CD14-positive monocyte (primary cell): ENCODE results near the gene TBC1D22A. TPM values are rescaled to one million over a fixed set of nuclear protein-coding genes. Genes with fewer than 3 reads are reported as not detected.

Source experiments
- DNase-seq, 3 donors: peaks; one replicate each; pipeline ENCODE4 v3.0.0-alpha.2; 2011 to 2022
- H2AFZ ChIP-seq: 2 replicates; pipeline ENCODE4 v1.6.0; 2012; ENCODE audit warnings: mild to moderate bottlenecking, low read depth, low read length, inconsistent platforms; ENCODE audit not compliant: insufficient read depth, poor library complexity, severe bottlenecking
- H3K27ac ChIP-seq, 2 donors: 1 replicate in 1 of 2; 2 replicates in 1 of 2; pipeline ENCODE4 v1.5.1; 2012 to 2013; ENCODE audit warnings: low read length in 2 of 2, control low read depth in 1 of 2, inconsistent platforms in 1 of 2, low read depth in 1 of 2, mild to moderate bottlenecking in 1 of 2
- H3K27me3 ChIP-seq, 2 donors: one replicate each; pipeline versions ENCODE4 v1.6.0 to v1.6.1; 2011 to 2013; ENCODE audit warnings: low read length in 2 of 2; ENCODE audit not compliant: control insufficient read depth in 2 of 2, insufficient read depth in 2 of 2
- H3K36me3 ChIP-seq, 2 donors: replicated peaks in 1 of 2; 1 replicate in 1 of 2; 2 replicates in 1 of 2; pipeline versions ENCODE4 v1.5.1 to v1.6.1; 2012 to 2013; ENCODE audit warnings: low read length in 2 of 2, control low read depth in 1 of 2, inconsistent platforms in 1 of 2, mild to moderate bottlenecking in 1 of 2; ENCODE audit not compliant: insufficient read depth in 2 of 2, control insufficient read depth in 1 of 2
- H3K4me1 ChIP-seq, 2 donors: 1 replicate in 1 of 2; 2 replicates in 1 of 2; pipeline versions ENCODE4 v1.5.1 to v1.6.1; 2012 to 2013; ENCODE audit warnings: low read length in 2 of 2, control low read depth in 1 of 2, inconsistent platforms in 1 of 2, mild to moderate bottlenecking in 1 of 2, moderate library complexity in 1 of 2; ENCODE audit not compliant: insufficient read depth in 2 of 2, control insufficient read depth in 1 of 2
- H3K4me2 ChIP-seq: replicated peaks from 2 replicates; pipeline ENCODE3; 2012; ENCODE audit warnings: low read length, moderate library complexity, mild to moderate bottlenecking; ENCODE audit not compliant: poor library complexity, severe bottlenecking; ENCODE audit errors: extremely low read depth
- H3K4me3 ChIP-seq, 3 experiments: fragments of 200-600 bp in 1 of 3; sonication (generic) in 1 of 3; replicated peaks in 1 of 3; 1 replicate in 2 of 3; 2 replicates in 1 of 3; pipeline ENCODE4 v1.5.1; 2011 to 2013; ENCODE audit warnings: low read length in 3 of 3, mild to moderate bottlenecking in 3 of 3, control low read depth in 2 of 3, low read depth in 2 of 3, inconsistent platforms in 1 of 3, moderate library complexity in 1 of 3
- H3K79me2 ChIP-seq: 2 replicates; pipeline ENCODE4 v1.6.0; 2012; ENCODE audit warnings: mild to moderate bottlenecking, control low read depth, inconsistent platforms, low read length, moderate library complexity; ENCODE audit not compliant: insufficient read depth
- H3K9ac ChIP-seq: 2 replicates; pipeline ENCODE4 v1.6.0; 2017; ENCODE audit warnings: low read length, mild to moderate bottlenecking; ENCODE audit not compliant: insufficient read depth, poor library complexity, severe bottlenecking
- H3K9me3 ChIP-seq, 2 donors: replicated peaks in 1 of 2; 1 replicate in 1 of 2; 2 replicates in 1 of 2; pipeline versions ENCODE4 v1.5.1 to v1.6.1; 2012 to 2013; ENCODE audit warnings: low read length in 2 of 2, control low read depth in 1 of 2; ENCODE audit not compliant: control insufficient read depth in 1 of 2, insufficient read depth in 1 of 2
- H4K20me1 ChIP-seq: 2 replicates; pipeline ENCODE4 v1.6.0; 2012; ENCODE audit warnings: mild to moderate bottlenecking, low read length, control low read depth, moderate library complexity; ENCODE audit not compliant: insufficient read depth
- H3K27ac Mint-ChIP-seq, 7 donors: one replicate each; pipeline ENCODE4 v1.8.0; 2020; ENCODE audit warnings: mild to moderate bottlenecking in 7 of 7, mixed read lengths in 7 of 7, moderate library complexity in 6 of 7, inconsistent platforms in 2 of 7
- H3K27me3 Mint-ChIP-seq, 3 donors: one replicate each; pipeline ENCODE4 v1.8.0; 2021 to 2022; ENCODE audit warnings: low read depth in 3 of 3, mild to moderate bottlenecking in 3 of 3, mixed read lengths in 3 of 3, moderate library complexity in 3 of 3, inconsistent platforms in 1 of 3
- H3K36me3 Mint-ChIP-seq, 2 donors: one replicate each; pipeline ENCODE4 v1.8.0; 2020; ENCODE audit warnings: mixed read lengths in 2 of 2, inconsistent platforms in 1 of 2, mild to moderate bottlenecking in 1 of 2
- H3K4me1 Mint-ChIP-seq: one replicate; pipeline ENCODE4 v1.8.0; 2020; ENCODE audit warnings: mild to moderate bottlenecking, mixed read lengths
- H3K4me3 Mint-ChIP-seq, 2 donors: one replicate each; pipeline ENCODE4 v1.8.0; 2020; ENCODE audit warnings: mild to moderate bottlenecking in 2 of 2, mixed read lengths in 2 of 2, moderate library complexity in 1 of 2
- H3K9me3 Mint-ChIP-seq, 7 donors: one replicate each; pipeline ENCODE4 v1.8.0; 2020 to 2022; ENCODE audit warnings: mixed read lengths in 7 of 7, mild to moderate bottlenecking in 6 of 7, moderate library complexity in 6 of 7, inconsistent platforms in 2 of 7
- CTCF ChIP-seq: fragments of 200-600 bp; IDR thresholded peaks from one replicate; pipeline ENCODE4 v1.8.0; 2022; ENCODE audit warnings: antibody characterized with exemption, mild to moderate bottlenecking
- WGBS: methylation state at CpG from one replicate; pipeline ENCODE4 v1.1.5; 2013; ENCODE audit warnings: missing lambda C conversion rate; ENCODE audit not compliant: insufficient coverage; 5-methylcytosine and 5-hydroxymethylcytosine counted together
- intact Hi-C, 2 donors: fragments of 100-400 bp; cut with micrococcal nuclease; formaldehyde crosslinking; loops; one replicate each; pipeline versions ENCODE4 v1.15.0 to v1.15.1; 2023
- polyA plus RNA-seq, 3 donors: library from polyadenylated mRNA; depleted of rRNA in 1 of 3; unstranded in 2 of 3; stranded (reverse) in 1 of 3; fragments of 300-500 nt in 2 of 3; fragments of >200 nt in 1 of 3; fragmentation: Illumina TruSeq in 2 of 3; gene quantifications; 1 replicate in 2 of 3; 2 replicates in 1 of 3; pipeline ENCODE4 v1.2.3, GENCODE V29; 2012 to 2021

The TBC1D22A gene
- polyA plus RNA-seq, 3 donors = 25.9 to 36.2 (median 29.5) TPM

GRCh38 chr22:46748908-46749675, 13.4 kb upstream of the TBC1D22A start:
- WGBS = 8% methylated on average over 12 of the region's 15 CpGs
- Histone ChIP-seq H3K4me1 (peaks cover 52% of the 10 kb centered on the region in 2 donors), H3K27me3 (no peaks in the 10 kb centered on the region), H3K9me3 (no peaks in the 10 kb centered on the region), H3K79me2 (no peaks in the 10 kb centered on the region), H4K20me1 (no peaks in the 10 kb centered on the region), H3K27ac (peak overlapping the region; percentile 0 to 62), H3K4me2 (peak overlapping the region; percentile 56), H2AFZ (peak overlapping the region; percentile 82), H3K36me3 (no peaks in the 10 kb centered on the region), H3K9ac (no peak overlapping the region), H3K4me3 (peak overlapping the region in 1 of 3 experiments; percentile 33)
- peak in 2 of 3 donors; percentile 38 to 57 for DNase-seq
- no peaks in the 10 kb centered on the region for H3K9me3 Mint-ChIP-seq
- H3K4me1 Mint-ChIP-seq = peaks cover 47% of the 10 kb centered on the region
- intact Hi-C loops = no loop called here
- no peaks in the 10 kb centered on the region for H3K36me3 Mint-ChIP-seq
- peak overlapping the region; percentile 59 to 85 for H3K4me3 Mint-ChIP-seq
- peaks cover 2 to 11% (median 10%) of the 10 kb centered on the region in 3 donors for H3K27me3 Mint-ChIP-seq
- no peak for TF ChIP-seq CTCF
- peak overlapping the region; percentile 70 to 92 (median 80) for H3K27ac Mint-ChIP-seq

- Histone ChIP-seq H3K36me3 (no peaks in the 10 kb centered on the region), H3K4me1 (peaks cover 58 to 60% of the 10 kb centered on the region in 2 donors), H4K20me1 (no peaks in the 10 kb centered on the region), H3K79me2 (no peaks in the 10 kb centered on the region), H3K4me3 (peak overlapping the region in 1 of 3 experiments; percentile 33), H3K27me3 (no peaks in the 10 kb centered on the region), H3K27ac (peak overlapping the region; percentile 0 to 62), H3K9me3 (no peaks in the 10 kb centered on the region), H3K9ac (no peak overlapping the region), H3K4me2 (peak overlapping the region; percentile 56), H2AFZ (peak overlapping the region; percentile 82)
- peak overlapping the region; percentile 59 to 85 for H3K4me3 Mint-ChIP-seq
- peak in 2 of 3 donors; percentile 31 to 69 for DNase-seq
- 53% methylated on average over 7 of the region's 14 CpGs for WGBS
- no peaks in the 10 kb centered on the region for H3K36me3 Mint-ChIP-seq
- TF ChIP-seq CTCF = no peak
- intact Hi-C loops = loop anchor here in 1 of 2 donors (5.0 kb wide), 1 partner anchor 42 kb away; no protein-coding TSS in a partner anchor
- peak overlapping the region; percentile 73 to 92 (median 82) for H3K27ac Mint-ChIP-seq
- H3K27me3 Mint-ChIP-seq = peaks cover 2 to 11% (median 10%) of the 10 kb centered on the region in 3 donors
- peaks cover 55% of the 10 kb centered on the region for H3K4me1 Mint-ChIP-seq
- H3K9me3 Mint-ChIP-seq = peaks cover 0 to 3% (median 0%) of the 10 kb centered on the region in 7 donors
Observed at GRCh38 chr22:46749682-46750529, 12.5 kb upstream of the TBC1D22A start.
